Measurements from ENCODE around the gene GSX2.

Gene GSX2

DNA sequence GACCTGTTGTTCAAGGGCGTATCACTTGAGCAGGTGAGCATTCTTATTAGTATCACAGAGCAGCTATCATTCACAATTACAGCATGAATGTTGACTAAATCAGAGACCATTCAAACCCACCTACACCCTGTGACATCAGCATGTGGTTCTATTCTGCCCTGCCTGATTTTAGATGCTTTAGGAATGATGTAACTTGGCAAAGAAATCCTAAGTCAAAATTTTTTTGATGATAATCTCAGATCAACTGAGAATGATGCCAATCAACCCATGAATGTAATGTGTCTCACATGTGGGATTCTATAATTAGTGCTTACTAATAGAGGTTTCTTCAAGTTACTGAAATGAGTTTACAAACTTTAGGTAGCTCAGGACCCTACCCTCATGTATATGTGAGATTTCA, 22.2 kb upstream of the GSX2 start:
- DNase-seq (ENCODE audit: low read depth in 2 of 2): no peak

DNA sequence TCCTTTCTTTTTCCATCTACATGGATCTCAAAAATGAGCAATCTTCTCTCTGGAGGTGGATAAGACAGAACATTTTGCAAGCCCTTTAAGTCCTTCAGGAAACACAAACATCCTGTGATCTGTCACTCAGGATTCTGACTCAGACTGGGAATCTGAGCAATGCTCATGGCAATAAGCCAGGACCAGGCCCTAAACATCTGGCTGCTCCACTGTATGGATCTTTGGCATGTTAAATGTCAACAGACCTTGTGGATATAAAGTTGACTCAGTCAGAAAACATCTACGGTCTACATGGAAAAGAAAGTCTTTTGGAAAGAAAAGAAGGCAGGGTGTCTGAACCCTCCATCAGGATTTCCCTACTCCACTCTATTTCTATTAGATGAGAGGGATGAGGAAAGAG, 17.8 kb upstream of the GSX2 start:
- DNase-seq (ENCODE audit: low read depth in 2 of 2): no peak

DNA sequence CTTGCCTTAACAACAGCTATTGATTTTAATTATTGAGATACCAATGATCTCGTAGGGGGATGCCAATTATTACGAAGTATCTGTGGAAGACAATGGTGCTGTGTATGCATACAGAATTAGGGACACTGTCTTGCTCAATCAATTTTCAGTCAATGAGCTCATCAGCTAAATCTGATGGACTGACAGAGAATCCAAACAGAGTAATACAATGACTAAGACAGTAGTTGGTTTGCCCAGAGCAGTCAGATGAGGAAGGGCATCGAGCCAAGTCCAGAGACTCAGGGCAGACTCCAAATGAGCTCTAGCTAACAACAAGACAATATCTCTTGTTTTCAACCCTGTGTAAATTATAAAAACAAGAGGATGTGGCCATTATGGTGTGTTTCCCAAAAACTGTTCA, 14.7 kb upstream of the GSX2 start:
- DNase-seq (ENCODE audit: low read depth in 2 of 2): no peak

DNA sequence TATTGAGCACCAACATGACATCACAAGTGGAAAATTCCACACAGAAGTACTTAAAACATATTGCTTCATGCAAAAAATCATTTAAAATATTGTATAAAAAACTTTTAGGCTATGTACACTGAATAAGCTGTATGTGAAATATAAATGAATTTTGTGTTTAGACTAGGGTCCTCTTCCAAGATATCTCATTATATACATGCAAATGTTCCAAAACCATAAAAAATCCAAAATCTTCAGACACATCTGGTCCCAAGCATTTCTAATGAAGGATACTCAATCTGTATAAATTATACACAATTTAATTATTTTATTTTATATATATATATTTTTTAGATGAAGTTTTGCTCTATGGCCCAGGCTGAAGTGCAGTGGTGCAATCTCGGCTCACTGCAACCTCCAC, 10.1 kb upstream of the GSX2 start:
- DNase-seq (ENCODE audit: low read depth in 2 of 2): no peak

DNA sequence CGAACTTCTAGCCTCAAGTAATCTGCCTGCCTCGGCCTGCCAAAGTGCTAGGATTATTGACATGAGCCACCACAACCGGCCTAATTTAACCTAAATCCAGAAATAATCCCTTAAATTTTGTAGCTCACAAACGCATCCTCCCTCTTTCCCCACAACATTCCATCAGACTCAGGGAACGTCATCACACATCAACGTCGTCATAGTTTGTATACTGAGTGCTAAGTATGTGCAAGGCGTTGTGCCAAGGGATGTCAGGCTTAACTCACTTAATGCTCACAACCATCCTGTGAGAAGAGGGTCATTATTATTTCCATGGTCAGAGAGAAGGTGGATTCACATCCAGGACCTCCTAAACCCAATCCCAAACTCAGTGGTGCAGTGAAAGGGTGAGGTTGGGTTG, 9.6 kb upstream of the GSX2 start:
- no peak for DNase-seq (ENCODE audit: low read depth in 2 of 2)

DNA sequence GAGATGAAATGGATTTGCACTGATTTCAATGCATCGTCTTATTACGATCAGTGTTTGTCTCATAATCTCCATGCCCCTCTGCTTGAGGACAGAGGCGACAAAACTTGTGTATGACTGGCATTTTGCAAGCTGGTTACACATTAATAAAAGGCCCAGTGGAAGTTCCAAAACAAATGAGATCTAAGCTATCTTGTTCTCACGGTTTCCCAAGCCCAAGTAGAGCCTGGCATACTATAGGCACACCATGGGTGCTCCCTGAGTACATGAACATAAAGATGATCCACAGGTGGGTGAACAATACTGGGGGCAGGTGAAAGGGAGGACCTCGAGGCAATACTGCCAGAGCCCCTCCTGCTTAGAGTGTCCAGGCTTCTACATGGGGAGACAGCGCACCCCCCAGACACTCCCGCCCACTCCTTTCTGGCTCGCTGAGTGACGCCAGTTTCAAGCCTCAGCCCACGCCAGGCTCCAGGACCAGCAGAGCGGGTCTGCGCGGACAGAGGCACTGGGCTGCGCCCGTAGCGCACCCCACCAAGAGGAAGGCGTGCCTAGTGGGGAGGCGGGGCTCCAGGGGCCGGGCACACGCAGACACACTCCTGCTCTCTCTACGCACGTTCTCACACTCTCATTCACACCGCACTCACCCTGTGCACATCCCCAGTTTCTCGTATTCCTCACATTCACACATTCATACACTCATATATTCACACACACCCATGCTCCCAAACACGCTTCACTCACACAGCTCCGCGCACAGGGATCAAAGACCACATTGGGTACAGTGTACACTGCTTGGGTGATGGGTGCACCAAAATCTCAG, 8.9 kb upstream of the GSX2 start:
- DNase-seq (ENCODE audit: low read depth in 2 of 2): no peak

DNA sequence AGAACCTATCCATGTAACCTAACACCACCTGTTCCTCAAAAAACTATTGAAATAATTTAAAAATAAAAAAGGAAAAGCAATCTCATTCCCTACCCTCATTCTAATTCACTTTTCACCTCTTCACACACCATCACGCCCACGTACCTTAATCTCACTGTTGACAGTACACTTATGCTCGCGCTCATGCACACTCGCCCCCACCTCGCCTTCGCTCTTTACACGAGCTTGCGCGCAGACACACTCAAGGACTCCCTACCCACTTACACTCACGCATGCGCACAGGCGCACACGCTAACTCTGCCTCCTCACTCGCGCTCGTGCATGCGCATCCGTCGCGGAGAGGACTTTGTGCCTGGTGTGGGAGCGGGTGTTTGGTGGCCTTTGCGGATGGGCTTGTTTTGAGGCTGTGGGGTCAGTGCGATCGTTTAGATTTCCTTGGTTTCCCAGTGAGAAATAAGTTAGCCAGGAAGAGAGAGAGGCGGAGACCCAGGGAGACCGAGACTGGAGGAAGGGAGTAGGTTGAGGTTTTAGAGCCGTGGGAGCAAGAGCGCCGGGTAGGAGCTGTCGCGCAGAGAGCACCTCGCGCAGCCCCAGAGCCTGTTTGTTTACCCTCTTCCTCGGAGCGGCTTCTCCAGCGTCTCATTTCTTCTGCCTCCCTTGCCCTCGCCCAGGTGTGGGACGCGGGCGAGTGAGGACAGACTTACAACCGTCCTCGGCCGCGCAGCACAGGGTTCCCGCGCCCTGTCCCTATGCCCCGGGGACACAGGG, 8.1 kb upstream of the GSX2 start:
- peak; percentile 54 to 65 for DNase-seq (ENCODE audit: low read depth in 2 of 2)

DNA sequence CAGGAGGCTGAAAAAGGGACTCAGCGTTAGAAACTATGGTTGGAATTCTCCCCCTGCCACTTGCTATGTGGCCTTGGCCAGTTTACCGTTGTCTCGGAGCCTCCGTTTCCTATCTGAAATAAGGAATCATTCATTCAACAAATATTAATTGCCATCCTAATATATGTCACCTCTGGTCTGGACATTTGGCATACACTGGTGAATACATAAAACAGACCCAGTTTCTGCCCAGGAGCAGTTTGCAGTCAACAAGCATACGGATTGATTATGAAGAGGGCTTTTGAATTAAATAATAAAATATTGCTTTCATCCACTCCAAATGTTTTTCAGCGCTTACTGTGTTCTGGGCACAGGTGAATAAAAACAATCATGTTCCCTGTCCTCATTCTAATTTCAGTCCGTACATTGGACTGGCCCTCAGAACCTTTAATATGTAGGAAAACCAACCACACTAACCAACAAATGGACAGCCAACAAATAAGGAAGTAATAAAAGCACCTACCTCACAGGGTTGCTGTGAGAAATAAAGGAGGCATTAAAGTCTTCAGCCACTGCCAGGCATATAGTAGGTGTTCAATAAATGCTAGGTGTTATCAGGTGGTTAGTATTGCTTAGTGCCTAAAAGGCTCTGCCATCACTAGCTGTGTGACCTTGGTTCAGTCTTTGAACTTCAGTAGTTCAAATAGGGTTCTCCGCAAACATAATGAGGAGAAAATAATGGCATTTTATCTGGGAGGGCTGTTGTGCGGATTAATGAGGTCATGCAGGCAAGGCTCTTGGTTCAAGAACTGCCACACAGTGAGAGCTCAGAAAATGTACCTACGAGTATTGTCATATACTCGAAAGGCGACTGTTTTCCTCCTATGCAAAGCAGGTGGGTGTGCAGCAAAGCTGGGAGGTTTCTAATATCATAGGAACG, 7.3 kb upstream of the GSX2 start:
- no peak for DNase-seq (ENCODE audit: low read depth in 2 of 2)

DNA sequence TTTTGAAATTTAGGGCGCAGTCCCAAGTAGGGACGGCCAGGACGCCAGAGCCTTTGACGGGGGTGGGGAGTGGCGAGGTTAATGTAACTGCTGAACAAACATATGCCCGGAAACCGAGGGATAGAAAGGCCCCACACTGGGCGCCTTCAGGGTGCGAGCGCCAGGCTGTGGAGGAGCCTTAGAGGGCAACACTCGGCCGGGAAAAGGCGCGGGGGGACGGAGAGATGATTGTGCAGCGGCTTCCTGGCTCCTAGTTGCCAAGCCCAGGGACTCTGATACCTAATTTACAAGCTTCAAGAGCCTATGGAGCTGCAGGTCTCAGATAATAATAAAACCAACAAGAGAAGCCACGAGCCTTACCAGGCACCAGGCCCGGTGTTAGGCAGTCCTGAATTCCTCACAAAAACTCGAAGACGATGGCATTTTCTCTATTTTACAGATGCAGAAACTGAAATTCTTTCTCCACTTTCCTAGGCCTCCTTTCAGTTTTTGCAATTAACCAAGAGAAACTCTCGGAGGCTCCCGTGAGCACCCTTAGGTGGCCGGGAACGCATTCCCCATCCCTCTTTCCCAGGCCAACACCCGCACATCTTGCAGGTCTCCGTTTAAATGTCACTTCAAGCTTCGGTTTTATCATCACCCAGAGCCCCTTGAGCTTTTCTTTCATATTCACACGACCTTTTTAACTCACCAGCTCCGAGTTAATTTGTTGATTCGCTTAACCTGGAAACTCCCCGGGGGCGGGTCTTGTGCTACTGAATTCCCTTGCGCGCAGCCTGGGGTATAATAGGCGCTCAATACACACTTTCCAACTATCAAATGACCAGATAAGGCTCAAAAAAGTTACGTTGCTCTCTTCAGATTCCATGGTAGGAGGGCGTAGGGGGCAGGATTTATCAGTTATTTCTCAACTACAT, 6.4 kb upstream of the GSX2 start:
- DNase-seq (ENCODE audit: low read depth in 2 of 2): no peak

DNA sequence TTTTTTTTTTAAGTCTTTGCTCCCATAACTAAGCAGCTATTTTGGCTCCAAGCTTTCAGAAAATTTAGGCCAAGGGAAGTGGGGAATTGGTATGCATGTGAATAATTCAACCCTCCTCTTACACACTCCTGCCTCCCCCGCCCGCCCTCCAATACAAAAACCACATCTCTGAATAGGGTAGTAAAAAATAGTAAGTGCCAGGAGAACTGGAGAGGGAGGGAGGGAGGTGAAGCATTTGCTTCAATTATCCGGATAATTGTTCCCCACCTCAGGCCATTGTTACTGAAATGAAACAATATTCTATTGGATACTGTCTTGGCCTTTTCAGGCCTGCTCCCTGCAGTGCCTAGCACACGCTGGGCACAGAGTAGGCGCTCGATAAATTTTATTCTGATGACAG, 5.5 kb upstream of the GSX2 start:
- DNase-seq (ENCODE audit: low read depth in 2 of 2): no peak

DNA sequence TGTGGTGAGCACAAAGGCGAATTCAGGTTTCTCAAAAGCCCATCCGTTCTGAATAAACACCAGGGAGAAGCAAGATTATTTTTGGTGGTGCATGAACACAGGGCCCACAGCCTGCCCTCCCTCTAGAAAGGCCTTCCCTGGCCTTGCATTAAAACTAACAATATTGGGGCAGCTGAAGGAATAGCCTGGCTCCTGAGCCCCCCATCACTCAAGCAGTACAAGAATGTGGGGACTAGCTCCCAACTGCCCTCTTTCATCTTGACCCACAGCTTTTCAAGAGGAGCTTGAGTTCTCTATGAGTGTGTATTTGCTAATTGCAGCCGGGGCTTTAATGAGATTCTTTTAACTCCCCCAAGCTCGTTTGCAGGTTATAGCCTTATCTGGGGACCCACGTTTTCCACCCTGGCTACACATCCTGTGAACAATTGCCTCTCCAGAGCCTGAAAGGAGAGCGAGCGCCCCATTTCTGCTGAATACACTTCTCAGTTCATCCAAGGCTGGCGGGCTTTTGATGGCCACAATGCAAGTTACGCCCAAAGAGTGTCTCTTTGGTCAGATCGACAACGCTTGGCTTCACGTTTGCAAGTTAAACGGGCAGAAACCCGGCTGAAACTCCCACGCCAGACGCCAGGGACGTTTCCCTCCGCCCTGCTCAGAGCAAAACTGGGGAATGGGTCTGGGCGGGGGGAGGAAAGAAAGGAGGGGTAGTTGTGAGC, 4.7 kb upstream of the GSX2 start:
- DNase-seq (ENCODE audit: low read depth in 2 of 2): no peak

DNA sequence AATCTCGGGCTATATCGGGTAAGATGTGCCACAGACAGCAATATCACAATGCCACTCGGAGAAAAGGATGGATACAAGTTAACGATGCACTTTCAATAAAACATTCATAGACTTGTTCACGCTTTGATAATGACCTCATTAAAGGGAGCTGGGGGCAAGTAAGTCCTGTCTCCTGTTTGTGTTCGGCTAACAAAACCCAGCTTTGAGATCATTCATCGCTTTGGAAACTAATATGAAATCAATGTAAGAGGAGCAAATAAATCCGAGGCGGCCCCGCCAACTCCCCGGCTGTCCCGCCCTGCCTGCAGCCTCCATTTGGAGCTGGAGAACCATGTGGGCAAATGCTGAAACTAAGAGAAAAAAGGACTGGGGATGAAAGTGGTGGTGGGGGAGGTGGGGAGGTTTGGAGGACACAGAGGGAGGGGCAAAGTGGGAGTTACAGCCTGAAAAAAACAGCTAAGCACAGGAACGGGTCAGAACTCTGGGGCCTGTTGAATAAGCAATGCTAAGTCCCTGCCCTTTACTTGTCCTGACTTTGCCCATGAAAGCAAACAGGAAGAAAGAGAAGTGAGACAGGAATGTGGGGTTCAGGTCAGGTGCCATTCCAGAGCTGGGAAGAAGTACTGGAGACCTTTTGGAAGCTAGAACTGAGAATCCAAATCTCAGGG, 3.5 kb upstream of the GSX2 start:
- DNase-seq (ENCODE audit: low read depth in 2 of 2): no peak

DNA sequence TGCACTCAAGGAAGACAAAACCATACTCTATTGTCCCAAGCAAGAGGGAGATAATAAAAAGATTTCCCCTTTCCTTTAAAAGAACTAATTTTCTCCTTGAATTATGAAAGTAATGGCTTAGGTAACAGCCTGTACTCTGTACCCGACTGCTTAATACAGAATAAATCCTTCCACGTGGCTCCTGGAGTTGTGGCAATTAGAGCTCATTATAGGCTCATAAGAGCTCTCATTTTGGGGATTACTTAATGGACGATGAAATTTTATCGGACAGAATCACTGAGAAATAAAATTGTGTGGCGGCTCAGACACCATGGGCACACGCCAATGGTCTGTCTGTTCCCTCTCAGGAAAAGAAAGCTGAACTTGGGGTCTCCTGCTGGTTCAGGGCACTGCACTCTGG, 2.8 kb upstream of the GSX2 start:
- no peak for DNase-seq (ENCODE audit: low read depth in 2 of 2)

DNA sequence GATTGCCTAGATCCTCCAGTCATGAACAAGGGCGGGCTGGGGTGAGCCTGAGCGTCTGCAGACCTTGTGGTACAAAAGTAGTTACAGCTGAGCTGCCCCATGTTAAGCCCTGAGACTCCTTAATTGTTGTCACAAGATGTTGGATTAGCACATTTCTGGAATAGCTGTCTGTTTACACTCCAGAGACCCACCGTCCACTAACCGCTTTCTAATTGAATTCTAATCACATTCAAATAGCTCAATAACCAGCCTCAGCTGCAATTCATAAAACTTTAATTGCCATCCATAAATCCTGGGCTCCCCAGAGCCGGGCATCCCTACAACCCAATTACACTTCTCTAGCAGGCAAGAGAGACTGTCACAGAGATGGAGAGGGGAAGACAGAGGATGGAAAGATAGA, 1.6 kb upstream of the GSX2 start:
- DNase-seq (ENCODE audit: low read depth in 2 of 2): no peak

DNA sequence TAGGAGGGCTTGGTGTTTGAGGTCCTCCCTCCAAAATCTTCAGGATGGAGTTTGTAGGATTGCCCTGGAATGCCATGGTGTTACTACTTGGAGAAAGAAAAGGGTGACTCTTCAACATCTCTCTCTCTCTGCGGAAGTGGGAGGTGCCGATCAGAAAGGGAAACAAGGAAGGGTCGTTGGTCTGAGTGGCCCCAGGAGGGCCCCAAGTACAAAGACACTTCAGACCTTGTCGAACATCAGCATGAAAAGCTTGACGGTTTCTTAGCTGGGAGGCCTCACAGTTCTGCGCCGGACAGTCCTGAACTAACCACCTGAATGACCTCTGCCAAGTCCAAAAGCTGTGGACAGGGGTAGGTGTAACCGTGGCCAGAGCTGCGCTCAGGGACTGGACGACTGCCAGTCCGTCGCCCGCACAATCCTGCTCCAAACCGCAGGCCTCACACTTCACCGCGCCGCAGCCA, 646 bp upstream of the GSX2 start:
- DNase-seq (ENCODE audit: low read depth in 2 of 2): no peak

DNA sequence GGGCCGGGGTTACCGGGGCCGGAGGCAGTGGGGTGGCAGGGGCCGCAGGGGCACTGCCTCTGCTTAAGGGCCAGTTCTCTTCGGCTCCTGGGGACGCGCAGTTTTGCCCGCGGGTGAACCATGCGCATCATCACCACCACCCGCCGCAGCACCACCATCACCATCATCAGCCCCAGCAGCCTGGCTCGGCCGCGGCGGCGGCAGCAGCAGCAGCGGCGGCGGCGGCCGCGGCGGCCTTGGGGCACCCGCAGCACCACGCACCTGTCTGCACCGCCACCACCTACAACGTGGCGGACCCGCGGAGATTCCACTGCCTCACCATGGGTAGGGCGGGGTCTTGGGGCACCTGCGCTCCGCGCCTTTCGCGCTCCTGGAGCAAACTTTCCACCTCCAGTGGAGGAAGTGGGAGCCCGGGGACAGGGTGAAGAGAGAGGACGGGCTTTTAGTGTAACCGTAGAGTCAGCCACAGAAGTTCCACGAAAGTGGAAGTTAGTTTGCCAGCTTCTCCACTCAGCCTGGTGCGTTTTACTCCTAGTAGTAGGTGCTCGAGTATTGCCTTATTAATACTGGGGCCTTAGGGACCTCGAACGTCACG, 729 bp downstream of the GSX2 start:
- DNase-seq (ENCODE audit: low read depth in 2 of 2): no peak

DNA sequence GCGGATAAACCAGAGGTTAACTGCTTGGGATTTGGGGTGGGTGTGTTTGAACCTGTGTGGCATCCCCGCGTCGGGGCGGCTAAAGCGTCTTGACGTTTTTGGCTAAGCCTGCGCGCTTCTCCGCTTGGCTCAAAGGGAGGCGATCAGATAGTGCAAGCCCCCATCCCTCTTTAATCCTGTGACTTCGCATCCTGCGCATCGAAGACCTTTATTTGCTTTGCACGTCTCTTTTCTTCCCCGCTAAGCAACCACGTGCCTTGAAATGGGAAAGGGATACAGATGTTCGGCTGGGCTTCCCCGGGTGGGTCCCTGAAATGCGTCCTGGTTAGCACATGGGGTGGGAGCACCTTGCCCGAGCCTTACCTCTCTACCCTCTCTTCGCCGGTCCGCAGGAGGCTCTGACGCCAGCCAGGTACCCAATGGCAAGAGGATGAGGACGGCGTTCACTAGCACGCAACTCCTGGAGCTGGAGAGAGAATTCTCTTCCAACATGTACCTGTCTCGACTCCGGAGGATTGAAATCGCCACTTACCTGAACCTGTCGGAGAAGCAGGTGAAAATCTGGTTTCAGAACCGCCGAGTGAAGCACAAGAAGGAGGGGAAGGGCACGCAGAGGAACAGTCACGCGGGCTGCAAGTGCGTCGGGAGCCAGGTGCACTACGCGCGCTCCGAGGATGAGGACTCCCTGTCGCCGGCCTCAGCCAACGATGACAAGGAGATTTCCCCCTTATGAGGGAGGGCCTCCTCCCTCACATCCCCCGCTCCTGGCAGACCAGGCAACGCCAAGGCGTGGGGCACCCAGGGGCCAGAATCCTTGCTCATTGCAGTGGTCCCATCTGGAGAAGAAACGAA, 1.5 kb downstream of the GSX2 start:
- no peak for DNase-seq (ENCODE audit: low read depth in 2 of 2)

DNA sequence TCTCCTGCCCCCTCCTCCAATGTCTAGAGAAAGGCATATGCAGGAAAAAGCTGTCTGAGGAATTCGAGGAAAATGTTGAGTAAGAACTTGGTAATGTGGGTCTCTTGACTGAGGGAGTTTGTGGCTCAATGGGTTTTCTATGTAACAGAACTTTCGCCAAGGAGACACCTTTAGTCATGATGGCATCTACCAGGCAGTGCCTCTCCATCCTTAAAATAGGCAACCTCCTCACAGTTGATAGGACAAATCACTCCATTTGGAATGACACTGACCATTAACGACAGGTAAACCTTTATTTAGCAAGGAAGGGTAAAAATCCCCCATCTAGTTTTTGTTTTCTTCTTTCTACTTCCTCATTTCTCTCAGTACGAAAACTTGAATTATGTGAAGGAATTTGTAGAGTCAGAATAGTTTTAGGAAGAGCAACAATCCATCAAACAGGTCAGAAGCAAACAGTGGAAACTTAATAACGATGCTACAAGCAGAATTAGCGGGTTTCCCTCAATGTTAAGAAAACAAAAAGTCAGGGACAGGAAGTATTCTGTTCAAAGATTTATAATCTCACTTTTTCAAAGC, 2.7 kb downstream of the GSX2 start:
- no peak for DNase-seq (ENCODE audit: low read depth in 2 of 2)

Measured in stimulated activated CD4-positive, alpha-beta T cell treated with anti-CD3 and anti-CD28 coated beads, Interleukin-12 subunit alpha, Interleukin-12 subunit beta, amount 100 ng/mL, for 24 hours (primary cell).